GM10266 (cell line): Measurements from ENCODE around the gene CALD1.

ENCODE experiments used
- DNase-seq: peaks from one replicate; pipeline ENCODE4 v3.0.0; 2012; ENCODE audit errors: extremely low spot score
- CTCF ChIP-seq: IDR thresholded peaks from 2 replicates; pipeline ENCODE4 v1.5.1; 2012; ENCODE audit warnings: mild to moderate bottlenecking, low read depth; ENCODE audit not compliant: control insufficient read depth, insufficient read depth; ENCODE audit errors: missing control alignments

Gene CALD1

GRCh38 chr7:134886353-134887057 lies 107.1 kb downstream of the CALD1 start:
- no peak for DNase-seq
- TF ChIP-seq CTCF, result no peak

GRCh38 chr7:134887523-134887922 lies 108.1 kb downstream of the CALD1 start:
- TF ChIP-seq CTCF, result no peak
- DNase-seq, result no peak

- TF ChIP-seq CTCF, result no peak
- DNase-seq, result no peak
These were observed 108.8 kb downstream of the CALD1 start for GRCh38 chr7:134888141-134888740.

- DNase-seq, result no peak
- no peak for TF ChIP-seq CTCF
These were observed 111.1 kb downstream of the CALD1 start for GRCh38 chr7:134890246-134891240.

GRCh38 chr7:134891262-134891695 lies 111.8 kb downstream of the CALD1 start:
- no peak for TF ChIP-seq CTCF
- DNase-seq, result no peak

- TF ChIP-seq CTCF, result no peak
- no peak for DNase-seq
These were observed 112.6 kb downstream of the CALD1 start for GRCh38 chr7:134891696-134892678.
